ENCODE data around the gene LARGE1. TPM values are rescaled to one million over a fixed set of nuclear protein-coding genes. Genes with fewer than 3 reads are reported as not detected.

The LARGE1 gene
- total and polyA plus RNA-seq, 2 of the 8 experiments (the other 6 are each of a cell fraction or from before 2014, with no cell fraction given): 43.7 to 83.0 TPM

GRCh38 chr22:33564683-33565082 is 355.6 kb downstream of the LARGE1 start:
- Histone ChIP-seq H3K56ac (replicated peaks; ENCODE audit: insufficient read length, low read depth, low read length) (no peak overlapping the region), H3K18ac (ENCODE audit: extremely low read depth, low read length) (no peak overlapping the region), H4K5ac (ENCODE audit: insufficient read length, low read depth, low read length) (no peak overlapping the region), H3K9me3 (ENCODE audit: insufficient read depth in 2 of 2, low read depth in 1 of 2, low read length in 1 of 2) (no peaks in the 10 kb centered on the region), H3K79me2 (ENCODE audit: control insufficient read depth in 1 of 2, insufficient read depth in 2 of 2, low read length in 2 of 2) (peaks cover 0 to 11% of the 10 kb centered on the region in 2 experiments; a peak in 1 of 4 replicates), H2AFZ (ENCODE audit: low read length) (no peak overlapping the region), H3K36me3 (ENCODE audit: control insufficient read depth in 2 of 4, insufficient read depth in 4 of 4, low read length in 3 of 4) (no peaks in the 10 kb centered on the region; a peak in 1 of 8 replicates), H2BK12ac (ENCODE audit: low read depth, low read length) (no peak overlapping the region), H3K14ac (ENCODE audit: insufficient read length) (no peak overlapping the region), H3K4ac (replicated peaks; ENCODE audit: insufficient read length, low read depth, low read length) (no peak overlapping the region), H3K4me2 (ENCODE audit: insufficient read depth in 1 of 2, low read depth in 2 of 2, low read length in 2 of 2) (no peak overlapping the region), H3K27ac (ENCODE audit: low read depth, low read length) (no peak overlapping the region), H2BK120ac (replicated peaks; ENCODE audit: low read depth, low read length) (no peak overlapping the region), H3K23ac (ENCODE audit: insufficient read length) (no peak overlapping the region), H3K4me1 (replicated peaks in 1 of 4; ENCODE audit: control insufficient read depth in 3 of 4, insufficient read depth in 4 of 4, low read length in 3 of 4) (peaks cover 2 to 11% (median 7%) of the 10 kb centered on the region in 4 experiments; a peak in 6 of 7 replicates), H2BK15ac (ENCODE audit: low read length) (no peak overlapping the region), H2BK20ac (ENCODE audit: low read length) (no peak overlapping the region), H3K27me3 (replicated peaks in 1 of 4; ENCODE audit: control insufficient read depth in 3 of 4, extremely low read depth in 1 of 4, insufficient read depth in 3 of 4, low read length in 3 of 4) (no peaks in the 10 kb centered on the region), H3K23me2 (ENCODE audit: low read depth, low read length) (no peaks in the 10 kb centered on the region; the same call in 1 of the 2 replicates), H3K4me3 (ENCODE audit: extremely low read depth in 1 of 4, insufficient read depth in 2 of 4, low read depth in 3 of 4, low read length in 4 of 4) (no peak overlapping the region), H3K79me1 (ENCODE audit: low read depth, low read length) (peaks cover 2% of the 10 kb centered on the region; the same call in 1 of the 2 replicates), H3K9ac (replicated peaks in 1 of 4; ENCODE audit: extremely low read depth in 1 of 4, low read depth in 3 of 4, low read length in 3 of 4) (no peak overlapping the region), H2AK5ac (ENCODE audit: low read depth, low read length) (no peak overlapping the region), H4K20me1 (replicated peaks in 1 of 2; ENCODE audit: control insufficient read depth in 1 of 2, insufficient read depth in 2 of 2, low read length in 2 of 2) (peaks cover 1 to 5% of the 10 kb centered on the region in 2 experiments), H2BK5ac (ENCODE audit: low read depth, low read length) (no peak overlapping the region), H4K91ac (replicated peaks; ENCODE audit: insufficient read length, low read length) (no peak overlapping the region), H4K8ac (ENCODE audit: extremely low read depth, insufficient read depth, low read length) (no peak overlapping the region)
- POLR2A ChIA-PET (ENCODE audit: partially characterized antibody): no interaction called here
- FAIRE-seq (no peak), DNase-seq (ENCODE audit: low read depth in 1 of 2, low spot score in 2 of 2) (no peak)
- CTCF ChIA-PET (ENCODE audit: partially characterized antibody): interaction anchor here (1.0 kb wide), 1 partner anchor 38 kb away, joined by 3 read pairs; no protein-coding TSS in a partner anchor
- 97% methylated on average over 6 of the region's 6 CpGs; no CpG with 5 or more reads in 1 of the 2 experiments for WGBS, 2 experiments (ENCODE audit: extremely low coverage in 1 of 2, insufficient coverage in 1 of 2, insufficient read length in 1 of 2, insufficient replicate concordance in 2 of 2, low coverage in 1 of 2, low lambda C conversion rate in 2 of 2, missing lambda C conversion rate in 1 of 2)
- TF ChIP-seq TAF1 (IDR thresholded peaks at IDR 0.05; ENCODE audit: low read depth, low read length) (no peak), SP2 (IDR thresholded peaks at IDR 0.05; ENCODE audit: low read length) (no peak), KDM5A (IDR thresholded peaks at IDR 0.05; ENCODE audit: low read length) (no peak), POLR2A (IDR thresholded peaks at IDR 0.05; ENCODE audit: control extremely low read depth in 1 of 2, low read depth in 2 of 2, low read length in 2 of 2) (no peak), CBX5 (IDR thresholded peaks at IDR 0.05; ENCODE audit: low read depth, low read length) (no peak), RXRA (IDR thresholded peaks at IDR 0.05; ENCODE audit: insufficient read depth, low read depth, low read length) (no peak), RBBP5 (IDR thresholded peaks at IDR 0.05; ENCODE audit: borderline replicate concordance, low read depth, low read length) (no peak), TAF7 (optimal IDR thresholded peaks at IDR 0.05; ENCODE audit: borderline replicate concordance, low read depth, low read length) (no peak), CREB1 (IDR thresholded peaks at IDR 0.05) (no peak), ASH2L (IDR thresholded peaks at IDR 0.05; ENCODE audit: low read length) (no peak), TCF12 (IDR thresholded peaks at IDR 0.05; ENCODE audit: low read depth, low read length) (no peak), EP300 (IDR thresholded peaks at IDR 0.05; ENCODE audit: borderline replicate concordance in 1 of 2, low read depth in 2 of 2, low read length in 2 of 2) (no peak)
- TF ChIP-seq, protein P1, sequence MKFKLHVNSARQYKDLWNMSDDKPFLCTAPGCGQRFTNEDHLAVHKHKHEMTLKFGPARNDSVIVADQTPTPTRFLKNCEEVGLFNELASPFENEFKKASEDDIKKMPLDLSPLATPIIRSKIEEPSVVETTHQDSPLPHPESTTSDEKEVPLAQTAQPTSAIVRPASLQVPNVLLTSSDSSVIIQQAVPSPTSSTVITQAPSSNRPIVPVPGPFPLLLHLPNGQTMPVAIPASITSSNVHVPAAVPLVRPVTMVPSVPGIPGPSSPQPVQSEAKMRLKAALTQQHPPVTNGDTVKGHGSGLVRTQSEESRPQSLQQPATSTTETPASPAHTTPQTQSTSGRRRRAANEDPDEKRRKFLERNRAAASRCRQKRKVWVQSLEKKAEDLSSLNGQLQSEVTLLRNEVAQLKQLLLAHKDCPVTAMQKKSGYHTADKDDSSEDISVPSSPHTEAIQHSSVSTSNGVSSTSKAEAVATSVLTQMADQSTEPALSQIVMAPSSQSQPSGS (IDR thresholded peaks at IDR 0.05; ENCODE audit: low read length): no peak
